Testis (tissue), 2 donors: ENCODE results near the gene ZNF641.

ENCODE experiments used
- CTCF ChIP-seq, 3 experiments: fragments of 450-650 bp in 2 of 3; fragments of 200-600 bp in 1 of 3; sonication (generic) in 1 of 3; IDR thresholded peaks; one replicate each; pipeline ENCODE4 v1.5.1; 2016 to 2019; ENCODE audit warnings: antibody characterized with exemption in 3 of 3, mild to moderate bottlenecking in 2 of 3, moderate library complexity in 1 of 3
- POLR2A ChIP-seq: fragments of 450-650 bp; IDR thresholded peaks from one replicate; pipeline ENCODE4 v1.6.1; 2017; ENCODE audit warnings: antibody characterized with exemption, mild to moderate bottlenecking, moderate library complexity

- TF ChIP-seq CTCF (IDR thresholded peaks at IDR 0.05) (no peak), POLR2A (no peak)
Measured at GRCh38 chr12:48388938-48389337, 38.2 kb upstream of the ZNF641 start.
